CD4-positive, alpha-beta memory T cell (primary cell): Measurements from ENCODE around the gene EDNRB. TPM values are rescaled to one million over a fixed set of nuclear protein-coding genes. Genes with fewer than 3 reads are reported as not detected.

Experiments used
- CTCF ChIA-PET: fragments of 350-600 bp; sonication (Branson Sonifier 250); formaldehyde crosslinking; loops from one replicate; lab custom pipeline; 2021; ENCODE audit warnings: inconsistent platforms; ENCODE audit not compliant: partially characterized antibody; lab: Charles Lee
- POLR2A ChIA-PET: fragments of 350-600 bp; sonication (Branson Sonifier 250); formaldehyde crosslinking; loops from one replicate; lab custom pipeline; 2021; ENCODE audit not compliant: partially characterized antibody; lab: Charles Lee
- DNase-seq, 5 donors: peaks; one replicate each; pipeline versions ENCODE4 v3.0.0 to v3.0.0-alpha.2; 2020 to 2022; ENCODE audit warnings: mixed read lengths in 1 of 5
- H3K27ac ChIP-seq: one replicate; pipeline ENCODE4 v1.7.0; 2013; ENCODE audit warnings: low read depth, low read length
- H3K27me3 ChIP-seq: 2 replicates; pipeline ENCODE4 v1.7.0; 2013; ENCODE audit warnings: mild to moderate bottlenecking, low read length, moderate library complexity; ENCODE audit not compliant: insufficient read depth
- H3K36me3 ChIP-seq: 2 replicates; pipeline ENCODE4 v1.7.0; 2013; ENCODE audit warnings: mild to moderate bottlenecking, low read length, moderate library complexity; ENCODE audit not compliant: insufficient read depth
- H3K4me1 ChIP-seq: 2 replicates; pipeline ENCODE4 v1.7.0; 2013; ENCODE audit warnings: mild to moderate bottlenecking, low read length, moderate library complexity; ENCODE audit not compliant: insufficient read depth
- H3K4me3 ChIP-seq, 2 donors: one replicate each; pipeline ENCODE4 v1.7.0; 2013; ENCODE audit warnings: low read length in 2 of 2, mild to moderate bottlenecking in 1 of 2
- H3K9me3 ChIP-seq, 2 donors: one replicate each; pipeline ENCODE4 v1.7.0; 2013; ENCODE audit warnings: low read length in 2 of 2, control low read depth in 1 of 2; ENCODE audit not compliant: control insufficient read depth in 1 of 2
- H3K27ac Mint-ChIP-seq, 7 donors: one replicate each; pipeline ENCODE4 v1.8.0; 2020 to 2021; ENCODE audit warnings: mixed read lengths in 7 of 7, mild to moderate bottlenecking in 6 of 7, inconsistent platforms in 3 of 7, moderate library complexity in 3 of 7
- H3K27me3 Mint-ChIP-seq, 2 donors: one replicate each; pipeline ENCODE4 v1.8.0; 2020 to 2021; ENCODE audit warnings: mixed read lengths in 2 of 2
- H3K36me3 Mint-ChIP-seq, 2 donors: one replicate each; pipeline ENCODE4 v1.8.0; 2020 to 2021; ENCODE audit warnings: mixed read lengths in 2 of 2, inconsistent platforms in 1 of 2, mild to moderate bottlenecking in 1 of 2
- H3K4me1 Mint-ChIP-seq, 4 donors: one replicate each; pipeline ENCODE4 v1.8.0; 2020 to 2021; ENCODE audit warnings: mixed read lengths in 4 of 4, mild to moderate bottlenecking in 1 of 4
- H3K4me3 Mint-ChIP-seq, 8 donors: one replicate each; pipeline ENCODE4 v1.8.0; 2020 to 2021; ENCODE audit warnings: mixed read lengths in 8 of 8, mild to moderate bottlenecking in 7 of 8, moderate library complexity in 6 of 8, inconsistent platforms in 3 of 8
- H3K9me3 Mint-ChIP-seq, 8 donors: one replicate each; pipeline ENCODE4 v1.8.0; 2020 to 2021; ENCODE audit warnings: mixed read lengths in 8 of 8, mild to moderate bottlenecking in 5 of 8, inconsistent platforms in 3 of 8, moderate library complexity in 1 of 8
- intact Hi-C: fragments of 100-400 bp; cut with micrococcal nuclease; formaldehyde crosslinking; loops from one replicate; pipeline ENCODE4 v1.15.1; 2023
- polyA plus RNA-seq, 2 donors: library from polyadenylated mRNA; unstranded; fragments of 300-500 nt; fragmentation: Illumina TruSeq; gene quantifications; one replicate each; pipeline ENCODE4 v1.2.3, GENCODE V29; 2021
- total RNA-seq, 2 experiments: library from RNA; stranded (reverse); gene quantifications; one replicate each; pipeline ENCODE4 v1.2.3, GENCODE V29; 2021

The EDNRB gene
- total and polyA plus RNA-seq, 4 experiments from 2014 or later = not detected

DNA sequence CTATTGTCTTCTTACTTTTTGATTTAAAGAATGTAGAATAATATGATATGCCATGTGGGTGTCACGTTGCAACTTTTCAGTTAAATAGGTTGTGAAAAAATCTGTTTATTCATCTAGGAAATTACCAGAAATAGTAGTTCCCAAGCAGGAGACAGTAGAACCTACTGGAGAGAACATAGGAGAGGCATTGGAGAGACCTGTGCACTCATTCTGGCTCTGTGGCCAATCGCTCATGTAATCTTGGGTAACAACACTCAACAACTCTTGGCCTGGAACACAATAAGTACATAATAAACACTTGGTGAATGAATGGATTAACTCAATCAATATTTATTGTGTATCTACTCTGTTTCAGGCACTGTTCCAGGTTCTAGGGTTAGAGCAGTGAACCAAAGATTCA, 35.3 kb downstream of the EDNRB start:
- no peak for DNase-seq
- H3K4me3 ChIP-seq = no peak overlapping the region
- Mint-ChIP-seq H3K36me3 (no peaks in the 10 kb centered on the region), H3K27me3 (peaks cover 3 to 8% of the 10 kb centered on the region in 2 donors), H3K4me1 (no peaks in the 10 kb centered on the region), H3K27ac (no peak overlapping the region), H3K4me3 (no peak overlapping the region), H3K9me3 (peaks cover 0 to 5% (median 0%) of the 10 kb centered on the region in 8 donors)
- POLR2A ChIA-PET = no interaction called here
- intact Hi-C loops = no loop called here
- no peaks in the 10 kb centered on the region for H3K36me3 ChIP-seq
- CTCF ChIA-PET = no interaction called here
- no peak overlapping the region for H3K27ac ChIP-seq
- no peaks in the 10 kb centered on the region for H3K4me1 ChIP-seq
- H3K27me3 ChIP-seq = no peaks in the 10 kb centered on the region
- no peaks in the 10 kb centered on the region for H3K9me3 ChIP-seq

- Mint-ChIP-seq H3K36me3 (no peaks in the 10 kb centered on the region), H3K27me3 (no peaks in the 10 kb centered on the region), H3K27ac (no peak overlapping the region), H3K4me3 (no peak overlapping the region), H3K9me3 (peaks cover 0 to 2% (median 0%) of the 10 kb centered on the region in 8 donors), H3K4me1 (no peaks in the 10 kb centered on the region)
- Histone ChIP-seq H3K4me1 (no peaks in the 10 kb centered on the region), H3K9me3 (no peaks in the 10 kb centered on the region), H3K27me3 (no peaks in the 10 kb centered on the region), H3K36me3 (no peaks in the 10 kb centered on the region), H3K27ac (no peak overlapping the region), H3K4me3 (no peak overlapping the region)
- ChIA-PET POLR2A (no interaction called here), CTCF (no interaction called here)
- DNase-seq = no peak
- intact Hi-C loops = no loop called here
Observed at GRCh38 chr13:77878190-77878589, 40.4 kb downstream of the EDNRB start.

- intact Hi-C loops = no loop called here
- no peak for DNase-seq
- Mint-ChIP-seq H3K4me1 (no peaks in the 10 kb centered on the region), H3K27me3 (no peaks in the 10 kb centered on the region), H3K27ac (no peak overlapping the region), H3K4me3 (no peak overlapping the region), H3K36me3 (no peaks in the 10 kb centered on the region), H3K9me3 (peaks cover 0 to 2% (median 0%) of the 10 kb centered on the region in 8 donors)
- no peaks in the 10 kb centered on the region for H3K36me3 ChIP-seq
- no peaks in the 10 kb centered on the region for H3K27me3 ChIP-seq
- no peaks in the 10 kb centered on the region for H3K4me1 ChIP-seq
- H3K27ac ChIP-seq = no peak overlapping the region
- no peaks in the 10 kb centered on the region for H3K9me3 ChIP-seq
- ChIA-PET POLR2A (no interaction called here), CTCF (no interaction called here)
- H3K4me3 ChIP-seq = no peak overlapping the region
Observed at GRCh38 chr13:77876176-77876575, 42.5 kb downstream of the EDNRB start.

DNA sequence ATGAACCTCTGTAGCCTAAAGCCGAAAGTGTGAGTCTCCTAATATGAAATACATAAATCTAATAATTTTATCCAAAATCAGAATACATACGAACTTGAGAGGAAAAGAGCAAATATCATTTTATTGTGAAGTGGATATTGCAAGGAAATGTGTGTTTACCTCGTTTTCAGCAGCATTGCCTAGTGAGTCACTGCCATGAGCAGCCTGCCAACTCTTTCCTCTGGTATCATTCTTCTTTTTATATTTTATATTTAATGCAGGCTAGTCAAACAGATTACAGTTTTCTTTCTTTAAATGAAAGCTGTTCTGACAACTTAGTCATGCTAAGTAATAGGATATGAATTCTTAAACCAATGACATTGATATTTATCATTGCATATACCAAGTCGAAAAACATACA, 44.2 kb downstream of the EDNRB start:
- H3K36me3 ChIP-seq = no peaks in the 10 kb centered on the region
- H3K27me3 Mint-ChIP-seq = no peaks in the 10 kb centered on the region
- DNase-seq = no peak
- no peak overlapping the region for H3K4me3 ChIP-seq
- CTCF ChIA-PET = no interaction called here
- no peaks in the 10 kb centered on the region for H3K4me1 Mint-ChIP-seq
- no peaks in the 10 kb centered on the region for H3K36me3 Mint-ChIP-seq
- H3K27ac Mint-ChIP-seq = no peak overlapping the region
- H3K9me3 Mint-ChIP-seq = peaks cover 0 to 2% (median 0%) of the 10 kb centered on the region in 8 donors
- H3K9me3 ChIP-seq = no peaks in the 10 kb centered on the region
- H3K4me3 Mint-ChIP-seq = no peak overlapping the region
- H3K4me1 ChIP-seq = no peaks in the 10 kb centered on the region
- H3K27ac ChIP-seq = no peak overlapping the region
- POLR2A ChIA-PET = no interaction called here
- intact Hi-C loops = no loop called here
- no peaks in the 10 kb centered on the region for H3K27me3 ChIP-seq

DNA sequence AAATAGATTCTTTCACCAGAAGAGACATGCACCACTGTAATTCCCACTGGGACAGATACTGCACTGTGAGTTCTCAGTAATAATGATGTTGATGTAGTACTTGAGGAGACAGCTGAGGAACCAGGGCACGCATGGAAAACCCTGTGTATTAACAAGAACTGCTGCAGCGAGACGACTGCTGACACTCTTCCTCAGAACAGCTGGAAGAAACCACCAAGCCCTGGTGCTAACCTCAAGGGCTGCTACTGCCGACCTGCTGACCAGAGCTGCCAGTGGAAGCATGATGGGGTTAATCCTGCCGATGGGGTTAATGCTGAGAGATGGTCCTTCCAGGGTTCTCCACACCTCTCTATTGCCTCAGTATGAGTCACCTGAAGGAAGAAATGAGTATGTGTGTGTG, 45.6 kb downstream of the EDNRB start:
- H3K4me1 Mint-ChIP-seq = no peaks in the 10 kb centered on the region
- Histone ChIP-seq H3K36me3 (no peaks in the 10 kb centered on the region), H3K4me3 (no peak overlapping the region), H3K4me1 (no peaks in the 10 kb centered on the region), H3K27me3 (no peaks in the 10 kb centered on the region), H3K27ac (no peak overlapping the region), H3K9me3 (no peaks in the 10 kb centered on the region)
- H3K36me3 Mint-ChIP-seq = no peaks in the 10 kb centered on the region
- H3K27me3 Mint-ChIP-seq = no peaks in the 10 kb centered on the region
- H3K4me3 Mint-ChIP-seq = no peak overlapping the region
- ChIA-PET CTCF (no interaction called here), POLR2A (no interaction called here)
- intact Hi-C loops = no loop called here
- no peak overlapping the region for H3K27ac Mint-ChIP-seq
- peaks cover 0 to 12% (median 5%) of the 10 kb centered on the region in 8 donors for H3K9me3 Mint-ChIP-seq
- DNase-seq = no peak

DNA sequence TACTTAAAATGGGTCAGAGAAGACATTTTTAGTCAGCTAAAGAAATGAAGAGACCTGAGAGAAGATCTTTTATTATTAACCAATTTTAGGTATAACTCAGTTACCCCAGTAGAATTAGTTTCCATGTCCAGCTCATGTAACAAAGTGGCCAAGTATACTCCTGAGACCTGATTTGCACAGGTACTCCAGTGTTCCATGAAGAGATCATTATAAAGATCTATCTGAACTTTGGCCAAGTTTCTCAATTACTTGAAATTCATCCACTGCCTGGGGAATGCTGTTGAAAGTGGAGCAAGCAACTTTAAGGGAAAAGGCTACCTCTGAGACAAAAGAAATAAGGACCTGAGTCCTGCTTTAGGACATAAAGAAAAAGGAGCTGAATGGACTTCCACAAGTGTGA, 47.0 kb downstream of the EDNRB start:
- Histone ChIP-seq H3K4me1 (no peaks in the 10 kb centered on the region), H3K27me3 (no peaks in the 10 kb centered on the region), H3K36me3 (no peaks in the 10 kb centered on the region), H3K4me3 (no peak overlapping the region), H3K27ac (no peak overlapping the region), H3K9me3 (no peaks in the 10 kb centered on the region)
- no peaks in the 10 kb centered on the region for H3K36me3 Mint-ChIP-seq
- no peak overlapping the region for H3K4me3 Mint-ChIP-seq
- POLR2A ChIA-PET = no interaction called here
- H3K27me3 Mint-ChIP-seq = no peaks in the 10 kb centered on the region
- no peak for DNase-seq
- intact Hi-C loops = no loop called here
- H3K9me3 Mint-ChIP-seq = peaks cover 0 to 18% (median 11%) of the 10 kb centered on the region in 8 donors
- no peak overlapping the region for H3K27ac Mint-ChIP-seq
- H3K4me1 Mint-ChIP-seq = no peaks in the 10 kb centered on the region
- CTCF ChIA-PET = no interaction called here

DNA sequence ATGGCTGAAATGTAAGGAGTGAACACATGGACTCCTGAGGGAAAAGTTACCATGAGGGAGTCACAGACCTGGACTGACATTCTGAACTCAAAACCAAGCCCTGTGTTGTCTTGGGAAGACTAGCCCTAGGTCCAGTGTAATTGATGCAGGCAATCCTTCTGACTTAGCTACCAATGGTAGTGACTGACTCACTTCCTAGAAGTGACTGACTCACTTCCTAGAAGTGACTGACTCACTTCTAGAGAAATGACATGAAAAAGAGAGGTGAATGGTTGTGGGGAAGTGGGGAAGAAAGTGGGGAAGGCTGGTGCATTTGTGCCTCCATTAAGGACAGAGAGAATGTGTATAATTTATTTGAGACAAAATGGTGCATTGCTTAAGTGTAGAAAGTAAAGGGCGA, 49.9 kb downstream of the EDNRB start:
- no peaks in the 10 kb centered on the region for H3K4me1 Mint-ChIP-seq
- intact Hi-C loops = no loop called here
- Histone ChIP-seq H3K4me3 (no peak overlapping the region), H3K27ac (no peak overlapping the region), H3K36me3 (no peaks in the 10 kb centered on the region), H3K4me1 (no peaks in the 10 kb centered on the region), H3K9me3 (no peaks in the 10 kb centered on the region), H3K27me3 (no peaks in the 10 kb centered on the region)
- no peaks in the 10 kb centered on the region for H3K36me3 Mint-ChIP-seq
- peaks cover 0 to 4% of the 10 kb centered on the region in 2 donors for H3K27me3 Mint-ChIP-seq
- ChIA-PET CTCF (no interaction called here), POLR2A (no interaction called here)
- H3K4me3 Mint-ChIP-seq = no peak overlapping the region
- no peak for DNase-seq
- no peak overlapping the region for H3K27ac Mint-ChIP-seq
- H3K9me3 Mint-ChIP-seq = peaks cover 0 to 18% (median 11%) of the 10 kb centered on the region in 8 donors

DNA sequence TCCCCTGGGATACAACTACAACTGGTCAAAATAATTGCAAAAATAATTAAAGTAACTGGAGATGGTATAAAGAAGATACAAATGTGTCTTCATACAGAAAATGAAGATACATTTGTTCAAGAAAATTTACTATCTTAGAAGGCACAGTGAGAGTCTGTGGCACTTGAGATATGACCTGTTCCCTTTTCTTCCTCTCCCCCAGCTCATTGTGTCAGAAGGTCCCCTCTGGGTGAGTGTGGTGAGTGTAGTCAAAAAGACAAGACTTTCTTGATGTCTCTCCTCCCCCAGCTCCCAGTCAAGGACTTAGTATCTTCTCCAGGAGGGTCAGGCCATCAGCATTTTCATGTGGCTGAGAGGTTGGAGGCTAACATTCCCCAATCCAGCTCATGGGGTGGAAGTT, 51.7 kb downstream of the EDNRB start:
- Histone ChIP-seq H3K4me1 (no peaks in the 10 kb centered on the region), H3K27me3 (no peaks in the 10 kb centered on the region), H3K27ac (no peak overlapping the region), H3K4me3 (no peak overlapping the region), H3K36me3 (no peaks in the 10 kb centered on the region), H3K9me3 (no peaks in the 10 kb centered on the region)
- Mint-ChIP-seq H3K36me3 (no peaks in the 10 kb centered on the region), H3K4me1 (no peaks in the 10 kb centered on the region), H3K27me3 (peaks cover 3 to 6% of the 10 kb centered on the region in 2 donors), H3K9me3 (peaks cover 0 to 18% (median 11%) of the 10 kb centered on the region in 8 donors), H3K4me3 (no peak overlapping the region), H3K27ac (no peak overlapping the region)
- CTCF ChIA-PET = no interaction called here
- POLR2A ChIA-PET = no interaction called here
- no peak for DNase-seq
- intact Hi-C loops = no loop called here
